ENCODE data around the gene PRMT3. TPM values are rescaled to one million over a fixed set of nuclear protein-coding genes. Genes with fewer than 3 reads are reported as not detected.
A peak's percentile ranks its signal among the peaks of the same experiment; 100 is the strongest.

Gene PRMT3
- total RNA-seq, 1 experiment from 2014 or later = 31.4 TPM

- TF ChIP-seq PRRX2 (CRISPR knock-in tag; IDR thresholded peaks at IDR 0.05) (no peak), PREB (CRISPR knock-in tag; IDR thresholded peaks at IDR 0.05; ENCODE audit: borderline replicate concordance) (no peak)
Measured at GRCh38 chr11:20444535-20444934, 57.0 kb downstream of the PRMT3 start (continued).

GRCh38 chr11:20448834-20449233, 61.3 kb downstream of the PRMT3 start:
- ATAC-seq (peak; percentile 41), DNase-seq (ENCODE audit: low spot score) (no peak)
- Mint-ChIP-seq H3K27ac (no peak overlapping the region), H3K36me3 (no peaks in the 10 kb centered on the region), H3K27me3 (ENCODE audit: low read depth) (no peaks in the 10 kb centered on the region), H3K4me1 (peaks cover 6% of the 10 kb centered on the region), H3K4me3 (no peak overlapping the region), H3K9me3 (no peaks in the 10 kb centered on the region)
- ChIA-PET POLR2A (no interaction called here), CTCF (no interaction called here)
- TF ChIP-seq AFF4 (CRISPR knock-in tag; IDR thresholded peaks at IDR 0.05; ENCODE audit: borderline replicate concordance) (no peak), ZNF396 (CRISPR knock-in tag; IDR thresholded peaks at IDR 0.05; ENCODE audit: borderline replicate concordance) (no peak), ZNF425 (CRISPR knock-in tag; conservative IDR thresholded peaks at IDR 0.05) (no peak), E2F5 (CRISPR knock-in tag; IDR thresholded peaks at IDR 0.05) (no peak), ZSCAN18 (CRISPR knock-in tag; IDR thresholded peaks at IDR 0.05) (no peak), JUN (CRISPR knock-in tag; IDR thresholded peaks at IDR 0.05) (no peak), NR1H2 (CRISPR knock-in tag; IDR thresholded peaks at IDR 0.05) (no peak), SMAD3 (CRISPR knock-in tag; IDR thresholded peaks at IDR 0.05; ENCODE audit: borderline replicate concordance) (no peak), USF2 (CRISPR knock-in tag; IDR thresholded peaks at IDR 0.05) (no peak), GABPB1 (CRISPR knock-in tag; IDR thresholded peaks at IDR 0.05) (no peak), ESRRA (CRISPR knock-in tag; IDR thresholded peaks at IDR 0.05; ENCODE audit: borderline replicate concordance) (no peak), ATF3 (CRISPR knock-in tag; conservative IDR thresholded peaks at IDR 0.05) (no peak), ZNF423 (CRISPR knock-in tag; IDR thresholded peaks at IDR 0.05) (no peak), ZNF512 (CRISPR knock-in tag; IDR thresholded peaks at IDR 0.05; ENCODE audit: borderline replicate concordance) (no peak), ELF4 (CRISPR knock-in tag; IDR thresholded peaks at IDR 0.05; ENCODE audit: low read depth) (no peak), ZNF671 (CRISPR knock-in tag; IDR thresholded peaks at IDR 0.05) (no peak), ZNF219 (CRISPR knock-in tag; IDR thresholded peaks at IDR 0.05; ENCODE audit: borderline replicate concordance) (no peak), MYBL2 (CRISPR knock-in tag; IDR thresholded peaks at IDR 0.05) (no peak), FOXP4 (CRISPR knock-in tag; IDR thresholded peaks at IDR 0.05) (no peak)

Measured in WTC11 (cell line).